H1 (cell line): ENCODE results near the gene CHCHD3. TPM values are rescaled to one million over a fixed set of nuclear protein-coding genes. Genes with fewer than 3 reads are reported as not detected.

Source experiments
- CTCF ChIA-PET: fragments of 300-600 bp; sonication (Branson Sonifier 250); formaldehyde crosslinking; loops from one replicate; lab custom pipeline; 2021; ENCODE audit not compliant: partially characterized antibody; lab: Charles Lee
- POLR2A ChIA-PET: fragments of 300-600 bp; sonication (Branson Sonifier 250); formaldehyde crosslinking; loops from one replicate; lab custom pipeline; 2021; ENCODE audit warnings: inconsistent platforms; ENCODE audit not compliant: partially characterized antibody; lab: Charles Lee
- DNase-seq, 2 experiments: peaks; one replicate each; pipeline versions ENCODE4 v3.0.0 to v3.0.0-alpha.2; 2010 to 2022; ENCODE audit warnings: low spot score in 2 of 2, low read depth in 1 of 2, mixed read lengths in 1 of 2
- FAIRE-seq: peaks from 2 replicates; lab custom pipeline; 2011; peaks lifted over from hg19 to GRCh38; lab: Jason Lieb, UNC
- H2AFZ ChIP-seq: 2 replicates; pipeline ENCODE4 v1.8.1; 2012; ENCODE audit warnings: low read length, inconsistent platforms
- H2AK5ac ChIP-seq: 2 replicates; pipeline ENCODE4 v1.6.1; 2013; ENCODE audit warnings: low read depth, low read length
- H2BK120ac ChIP-seq: replicated peaks from 2 replicates; pipeline ENCODE3; 2013; ENCODE audit warnings: low read depth, low read length, inconsistent platforms
- H2BK12ac ChIP-seq: 2 replicates; pipeline ENCODE4 v1.6.1; 2013; ENCODE audit warnings: low read depth, low read length
- H2BK15ac ChIP-seq: 2 replicates; pipeline ENCODE4 v1.6.1; 2013; ENCODE audit warnings: low read length
- H2BK20ac ChIP-seq: 2 replicates; pipeline ENCODE4 v1.6.1; 2013; ENCODE audit warnings: low read length
- H2BK5ac ChIP-seq: 2 replicates; pipeline ENCODE4 v1.6.1; 2013; ENCODE audit warnings: low read depth, low read length
- H3K14ac ChIP-seq: 2 replicates; pipeline ENCODE4 v1.6.1; 2013; ENCODE audit warnings: inconsistent platforms; ENCODE audit not compliant: insufficient read length
- H3K18ac ChIP-seq: 2 replicates; pipeline ENCODE4 v1.6.1; 2013; ENCODE audit warnings: low read length; ENCODE audit errors: extremely low read depth
- H3K23ac ChIP-seq: 2 replicates; pipeline ENCODE4 v1.6.1; 2013; ENCODE audit warnings: inconsistent platforms; ENCODE audit not compliant: insufficient read length
- H3K23me2 ChIP-seq: 2 replicates; pipeline ENCODE4 v1.6.1; 2013; ENCODE audit warnings: low read depth, low read length
- H3K27ac ChIP-seq: 2 replicates; pipeline ENCODE4 v1.6.1; 2011; ENCODE audit warnings: low read depth, low read length, inconsistent platforms
- H3K27me3 ChIP-seq, 4 experiments: replicated peaks in 1 of 4; 1 replicate in 1 of 4; 2 replicates in 3 of 4; pipeline versions ENCODE4 v1.6.1 to v1.8.1; 2011 to 2013; ENCODE audit warnings: low read length in 3 of 4, mild to moderate bottlenecking in 3 of 4, inconsistent platforms in 2 of 4, mixed read lengths in 2 of 4, moderate library complexity in 1 of 4; ENCODE audit not compliant: control insufficient read depth in 3 of 4, insufficient read depth in 3 of 4; ENCODE audit errors: extremely low read depth in 1 of 4
- H3K36me3 ChIP-seq, 4 experiments: 2 replicates each; pipeline versions ENCODE4 v1.6.1 to v1.8.1; 2011 to 2013; ENCODE audit warnings: mild to moderate bottlenecking in 4 of 4, low read length in 3 of 4, moderate library complexity in 2 of 4, control low read depth in 1 of 4, inconsistent platforms in 1 of 4; ENCODE audit not compliant: insufficient read depth in 4 of 4, control insufficient read depth in 2 of 4
- H3K4ac ChIP-seq: replicated peaks from 2 replicates; pipeline ENCODE3; 2013; ENCODE audit warnings: low read length, low read depth, mixed read lengths, inconsistent platforms; ENCODE audit not compliant: insufficient read length
- H3K4me1 ChIP-seq, 4 experiments: replicated peaks in 1 of 4; 1 replicate in 1 of 4; 2 replicates in 3 of 4; pipeline versions ENCODE4 v1.6.1 to v1.8.1; 2011 to 2013; ENCODE audit warnings: low read length in 3 of 4, inconsistent platforms in 2 of 4, mixed read lengths in 1 of 4; ENCODE audit not compliant: insufficient read depth in 4 of 4, control insufficient read depth in 3 of 4
- H3K4me2 ChIP-seq, 2 experiments: 2 replicates each; pipeline versions ENCODE4 v1.6.1 to v1.8.1; 2011 to 2013; ENCODE audit warnings: low read depth in 2 of 2, low read length in 2 of 2, control low read depth in 1 of 2, inconsistent platforms in 1 of 2, mild to moderate bottlenecking in 1 of 2; ENCODE audit not compliant: insufficient read depth in 1 of 2
- H3K4me3 ChIP-seq, 4 experiments: fragments of 200-600, 300-600 bp in 1 of 4; sonication (generic), shearing (Covaris generic), sonication (Bioruptor Twin) in 1 of 4; 2 replicates each; pipeline versions ENCODE4 v1.5.1 to v1.8.1; 2011 to 2016; ENCODE audit warnings: low read length in 4 of 4, low read depth in 3 of 4, control low read depth in 2 of 4, inconsistent platforms in 2 of 4, mild to moderate bottlenecking in 2 of 4, mixed read lengths in 1 of 4, moderate library complexity in 1 of 4; ENCODE audit not compliant: insufficient read depth in 2 of 4; ENCODE audit errors: extremely low read depth in 1 of 4
- H3K56ac ChIP-seq: replicated peaks from 2 replicates; pipeline ENCODE3; 2013; ENCODE audit warnings: low read depth, mild to moderate bottlenecking, mixed read lengths, low read length, inconsistent platforms; ENCODE audit not compliant: insufficient read length
- H3K79me1 ChIP-seq: 2 replicates; pipeline ENCODE4 v1.6.1; 2013; ENCODE audit warnings: low read depth, low read length, control low read depth
- H3K79me2 ChIP-seq, 2 experiments: 2 replicates each; pipeline versions ENCODE4 v1.6.1 to v1.8.1; 2012 to 2013; ENCODE audit warnings: low read length in 2 of 2, mild to moderate bottlenecking in 2 of 2, inconsistent platforms in 1 of 2; ENCODE audit not compliant: insufficient read depth in 2 of 2, control insufficient read depth in 1 of 2
- H3K9ac ChIP-seq, 4 experiments: replicated peaks in 1 of 4; 1 replicate in 1 of 4; 2 replicates in 3 of 4; pipeline versions ENCODE4 v1.6.1 to v1.8.1; 2011 to 2013; ENCODE audit warnings: low read depth in 3 of 4, low read length in 3 of 4, control low read depth in 2 of 4, mild to moderate bottlenecking in 2 of 4, moderate library complexity in 2 of 4, inconsistent platforms in 1 of 4; ENCODE audit errors: extremely low read depth in 1 of 4
- H3K9me3 ChIP-seq, 2 experiments: 2 replicates each; pipeline versions ENCODE4 v1.6.1 to v1.8.1; 2012 to 2013; ENCODE audit warnings: mild to moderate bottlenecking in 2 of 2, moderate library complexity in 2 of 2, control low read depth in 1 of 2, inconsistent platforms in 1 of 2, low read depth in 1 of 2, low read length in 1 of 2, mixed read lengths in 1 of 2; ENCODE audit not compliant: insufficient read depth in 2 of 2
- H4K20me1 ChIP-seq, 2 experiments: replicated peaks in 1 of 2; 2 replicates each; pipeline versions ENCODE3 to v1.8.1; 2011 to 2013; ENCODE audit warnings: inconsistent platforms in 2 of 2, low read length in 2 of 2, mild to moderate bottlenecking in 1 of 2; ENCODE audit not compliant: insufficient read depth in 2 of 2, control insufficient read depth in 1 of 2
- H4K5ac ChIP-seq: 2 replicates; pipeline ENCODE4 v1.6.1; 2013; ENCODE audit warnings: low read length, low read depth, mixed read lengths, inconsistent platforms; ENCODE audit not compliant: insufficient read length
- H4K8ac ChIP-seq: 2 replicates; pipeline ENCODE4 v1.8.0; 2013; ENCODE audit warnings: mild to moderate bottlenecking, moderate library complexity, low read length, inconsistent platforms; ENCODE audit not compliant: insufficient read depth; ENCODE audit errors: extremely low read depth
- H4K91ac ChIP-seq: replicated peaks from 2 replicates; pipeline ENCODE3; 2013; ENCODE audit warnings: low read length, mixed read lengths, inconsistent platforms; ENCODE audit not compliant: insufficient read length
- BCL11A ChIP-seq, 2 experiments: IDR thresholded peaks; one replicate each; pipeline ENCODE4 v1.6.1; 2011; ENCODE audit warnings: low read depth in 2 of 2, low read length in 2 of 2, mild to moderate bottlenecking in 2 of 2
- CHD2 ChIP-seq: IDR thresholded peaks from 2 replicates; pipeline ENCODE4 v1.6.1; 2012; ENCODE audit warnings: low read length, improper control_type of control experiment
- EP300 ChIP-seq, 2 experiments: IDR thresholded peaks; 1 replicate in 1 of 2; 2 replicates in 1 of 2; pipeline ENCODE4 v1.6.1; 2011 to 2012; ENCODE audit warnings: low read depth in 2 of 2, low read length in 2 of 2, mild to moderate bottlenecking in 2 of 2, borderline replicate concordance in 1 of 2, inconsistent platforms in 1 of 2, moderate library complexity in 1 of 2
- KDM5A ChIP-seq: fragments of 200-600 bp; IDR thresholded peaks from 2 replicates; pipeline ENCODE4 v1.7.1; 2012; ENCODE audit warnings: mild to moderate bottlenecking, low read length, inconsistent platforms, mixed read lengths
- SUZ12 ChIP-seq: fragments of 200-600 bp; sonication (generic); IDR thresholded peaks from 2 replicates; pipeline ENCODE4 v1.6.1; 2012; ENCODE audit warnings: mild to moderate bottlenecking, inconsistent platforms, low read length, moderate library complexity, mixed read lengths
- WGBS, 2 experiments: shearing (Covaris generic) in 1 of 2; methylation state at CpG; one replicate each; pipeline versions ENCODE4 v1.1.6 to v1.1.7; 2013 to 2015; ENCODE audit warnings: low lambda C conversion rate in 2 of 2, mixed read lengths in 2 of 2, inconsistent platforms in 1 of 2, low coverage in 1 of 2, missing lambda C conversion rate in 1 of 2; ENCODE audit not compliant: insufficient replicate concordance in 2 of 2, insufficient coverage in 1 of 2, insufficient read length in 1 of 2; ENCODE audit errors: extremely low coverage in 1 of 2, missing lambda C conversion rate in 1 of 2; 5-methylcytosine and 5-hydroxymethylcytosine counted together
- polyA plus RNA-seq, 7 experiments: library from polyadenylated mRNA; depleted of rRNA in 3 of 7; stranded (reverse) in 5 of 7; unstranded in 2 of 7; fragments of >200 nt in 5 of 7; fragments of 200-250 nt in 2 of 7; gene quantifications; 1 replicate in 5 of 7; 2 replicates in 1 of 7; 4 replicates in 1 of 7; pipeline versions ENCODE4 v1.2.1 to v1.2.3, GENCODE V29; 2011 to 2013; ENCODE audit warnings: missing spikeins in 2 of 7, mixed read lengths in 2 of 7
- total RNA-seq: library from RNA; stranded (reverse); fragmentation: NEBNext Ultra II Directional; extraction: Animal tissue kit (Norgen Biotek cat#: 25700); gene quantifications from 2 replicates; pipeline ENCODE4 v1.2.1, GENCODE V29; 2021

The CHCHD3 gene
- total and polyA plus RNA-seq, 2 of the 8 experiments (the other 6 are each of a cell fraction or from before 2014, with no cell fraction given), result 42.9 to 137 TPM

DNA sequence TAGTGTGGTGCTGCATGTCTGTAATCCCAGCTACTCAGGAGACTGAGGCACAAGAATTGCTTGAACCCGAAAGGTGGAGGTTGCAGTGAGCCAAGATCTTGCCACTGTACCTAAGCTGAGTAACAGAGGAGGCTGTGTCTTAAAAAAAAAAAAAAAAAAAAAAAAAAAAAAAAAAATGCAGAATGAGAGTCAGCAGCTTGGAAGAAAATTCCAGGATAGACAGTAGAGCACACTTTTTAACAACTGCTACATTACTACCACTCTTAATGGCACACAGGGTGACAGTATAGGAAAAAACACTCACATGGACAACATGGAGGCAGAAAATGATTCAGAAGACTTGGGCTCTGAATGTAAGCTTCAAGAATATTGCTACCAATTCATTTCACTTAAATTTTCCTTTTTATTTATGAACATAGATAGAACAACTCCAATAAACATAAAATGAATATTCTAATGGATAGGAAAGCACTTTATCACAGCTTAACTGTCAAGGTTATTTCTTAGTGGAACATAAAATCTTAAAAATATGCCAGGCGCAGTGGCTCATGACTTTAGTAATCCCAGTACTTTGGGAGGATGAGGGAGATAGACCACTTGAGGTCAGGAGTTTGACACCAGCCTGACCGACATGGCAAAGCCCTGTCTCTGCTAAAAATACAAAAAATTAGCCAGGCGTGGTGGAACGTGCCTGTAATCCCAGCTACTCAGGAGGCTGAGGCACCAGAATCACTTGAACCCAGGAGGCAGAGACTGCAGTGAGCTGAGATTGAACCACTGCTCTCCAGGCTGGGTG lies 31.5 kb downstream of the CHCHD3 start:
- H3K18ac ChIP-seq, result no peak overlapping the region
- H3K4me1 ChIP-seq, result peaks cover 2 to 11% (median 6%) of the 10 kb centered on the region in 4 experiments; a peak in 6 of 7 replicates
- H2BK20ac ChIP-seq, result no peak overlapping the region
- no peak overlapping the region for H2AK5ac ChIP-seq
- no peak overlapping the region for H3K56ac ChIP-seq
- DNase-seq (no peak), FAIRE-seq (no peak)
- H2BK15ac ChIP-seq, result no peak overlapping the region
- H4K5ac ChIP-seq, result no peak overlapping the region
- no peaks in the 10 kb centered on the region; the same call in 1 of the 2 replicates for H3K79me1 ChIP-seq
- H2AFZ ChIP-seq, result no peak overlapping the region
- no peak overlapping the region for H3K4me2 ChIP-seq
- POLR2A ChIA-PET, result interaction anchor here (1.2 kb wide), 1 partner anchor 11 kb away, joined by 3 read pairs; no protein-coding TSS in a partner anchor
- no peak overlapping the region for H2BK120ac ChIP-seq
- no peak overlapping the region for H2BK12ac ChIP-seq
- peaks cover 13 to 19% of the 10 kb centered on the region in 2 experiments for H4K20me1 ChIP-seq
- no peak overlapping the region for H3K4ac ChIP-seq
- H2BK5ac ChIP-seq, result no peak overlapping the region
- no peak overlapping the region for H3K23ac ChIP-seq
- H3K27me3 ChIP-seq, result no peaks in the 10 kb centered on the region
- TF ChIP-seq SUZ12, result no peak
- TF ChIP-seq KDM5A, result no peak
- no peak for TF ChIP-seq BCL11A (IDR thresholded peaks at IDR 0.05; ENCODE audit: low read depth in 2 of 2, low read length in 2 of 2)
- no peak for TF ChIP-seq CHD2
- TF ChIP-seq EP300 (IDR thresholded peaks at IDR 0.05; ENCODE audit: borderline replicate concordance in 1 of 2, low read depth in 2 of 2, low read length in 2 of 2), result no peak
- no peaks in the 10 kb centered on the region; a peak in 1 of 8 replicates for H3K36me3 ChIP-seq
- no peak overlapping the region for H4K8ac ChIP-seq
- no peak overlapping the region for H3K27ac ChIP-seq
- CTCF ChIA-PET, result interaction anchor here (0.7 to 1.6 kb wide), 12 partner anchors 8 to 533 kb away, joined by 3 to 7 read pairs (median 3); no protein-coding TSS in a partner anchor
- no peaks in the 10 kb centered on the region for H3K9me3 ChIP-seq
- no peak overlapping the region for H4K91ac ChIP-seq
- WGBS, 2 experiments, result 77% methylated on average over 5 of the region's 5 CpGs; no CpG with 5 or more reads in 1 of the 2 experiments
- H3K4me3 ChIP-seq, result no peak overlapping the region
- no peak overlapping the region for H3K9ac ChIP-seq
- no peak overlapping the region for H3K14ac ChIP-seq
- H3K79me2 ChIP-seq, result peaks cover 5 to 88% of the 10 kb centered on the region in 2 experiments
- H3K23me2 ChIP-seq, result no peaks in the 10 kb centered on the region
